Endothelial cell of umbilical vein (primary cell): ENCODE measurements around the gene ZNF438.

Source experiments
- CTCF ChIP-seq, 2 donors: IDR thresholded peaks; 1 replicate in 1 of 2; 2 replicates in 1 of 2; pipeline ENCODE4 v1.5.1; 2011; ENCODE audit warnings: low read length in 2 of 2, mild to moderate bottlenecking in 2 of 2, moderate library complexity in 2 of 2, control low read depth in 1 of 2, inconsistent platforms in 1 of 2, low read depth in 1 of 2; ENCODE audit not compliant: insufficient read depth in 1 of 2; ENCODE audit errors: extremely low read depth in 1 of 2
- EZH2 ChIP-seq: IDR thresholded peaks from 2 replicates; pipeline ENCODE4 v1.6.1; 2012; ENCODE audit warnings: borderline replicate concordance, low read depth, mild to moderate bottlenecking, moderate library complexity, low read length, inconsistent platforms; ENCODE audit not compliant: severe bottlenecking
- MAX ChIP-seq: IDR thresholded peaks from 2 replicates; pipeline ENCODE4 v1.6.1; 2011; ENCODE audit not compliant: insufficient read depth, insufficient read length
- POLR2A ChIP-seq: IDR thresholded peaks from 2 replicates; pipeline ENCODE4 v1.6.1; 2012; ENCODE audit warnings: low read depth, mild to moderate bottlenecking, control low read depth, low read length
- POLR2AphosphoS5 ChIP-seq: IDR thresholded peaks from 2 replicates; pipeline ENCODE4 v1.6.1; 2012; ENCODE audit warnings: low read depth, mild to moderate bottlenecking, control low read depth, low read length, moderate library complexity; ENCODE audit not compliant: insufficient read depth

- TF ChIP-seq POLR2AphosphoS5 (no peak), CTCF (IDR thresholded peaks at IDR 0.05; ENCODE audit: extremely low read depth in 1 of 2, insufficient read depth in 1 of 2, low read depth in 1 of 2, low read length in 2 of 2) (no peak), MAX (no peak), POLR2A (no peak), EZH2 (no peak)
Measured at GRCh38 chr10:30823651-30824050, 208.0 kb downstream of the ZNF438 start.
